Endothelial cell of umbilical vein (primary cell): ENCODE data around the gene PNKP. TPM values are rescaled to one million over a fixed set of nuclear protein-coding genes. Genes with fewer than 3 reads are reported as not detected.

Experiments used
- BruUV-seq: library from RNA; stranded (reverse); fragments of 400-500 nt; replicated peaks from 2 replicates; lab custom pipeline; 2021; lab: Mats Ljungman, UMichigan
- CTCF ChIA-PET: fragments of 300-600, 350-600 bp; sonication (Branson Sonifier 250); formaldehyde crosslinking; loops from one replicate; lab custom pipeline; 2021; ENCODE audit warnings: antibody characterized with exemption, inconsistent platforms; lab: Charles Lee
- POLR2A ChIA-PET: fragments of 300-600, 350-600 bp; sonication (Branson Sonifier 250); formaldehyde crosslinking; loops from one replicate; lab custom pipeline; 2021; ENCODE audit warnings: antibody characterized with exemption, inconsistent platforms; lab: Charles Lee
- DNase-seq: peaks from one replicate; pipeline ENCODE4 v3.0.0-alpha.2; 2011; ENCODE audit warnings: low read depth, low spot score
- FAIRE-seq: peaks from 2 replicates; lab custom pipeline; 2011; peaks lifted over from hg19 to GRCh38; lab: Jason Lieb, UNC
- H2AFZ ChIP-seq: 2 replicates; pipeline ENCODE4 v1.6.0; 2012; ENCODE audit warnings: low read depth, low read length, control low read depth, inconsistent platforms
- H3K27ac ChIP-seq: 2 replicates; pipeline ENCODE4 v1.5.1; 2011; ENCODE audit warnings: low read depth, mild to moderate bottlenecking, control low read depth, low read length, moderate library complexity; ENCODE audit not compliant: insufficient read depth
- H3K27me3 ChIP-seq, 2 experiments: 2 replicates each; pipeline versions ENCODE4 v1.6.0 to v1.6.1; 2011; ENCODE audit warnings: low read length in 2 of 2, mixed read lengths in 1 of 2; ENCODE audit not compliant: control insufficient read depth in 2 of 2, insufficient read depth in 2 of 2
- H3K36me3 ChIP-seq, 2 experiments: 2 replicates in 1 of 2; 3 replicates in 1 of 2; pipeline ENCODE4 v1.5.1; 2011; ENCODE audit warnings: low read length in 2 of 2, mild to moderate bottlenecking in 1 of 2, moderate library complexity in 1 of 2; ENCODE audit not compliant: control insufficient read depth in 2 of 2, insufficient read depth in 2 of 2; ENCODE audit errors: extremely low read depth in 1 of 2
- H3K4me1 ChIP-seq: 3 replicates; pipeline ENCODE4 v1.5.1; 2011; ENCODE audit warnings: mild to moderate bottlenecking, low read length; ENCODE audit not compliant: control insufficient read depth, insufficient read depth; ENCODE audit errors: extremely low read depth
- H3K4me2 ChIP-seq: 2 replicates; pipeline ENCODE4 v1.6.1; 2011; ENCODE audit warnings: low read length, control low read depth, mixed read lengths; ENCODE audit not compliant: insufficient read depth
- H3K4me3 ChIP-seq, 3 experiments: fragments of 200-600 bp in 1 of 3; sonication (generic), shearing (Covaris generic) in 1 of 3; replicated peaks in 1 of 3; 2 replicates each; pipeline ENCODE4 v1.5.1; 2011 to 2016; ENCODE audit warnings: control low read depth in 3 of 3, low read length in 3 of 3, mild to moderate bottlenecking in 2 of 3, inconsistent platforms in 1 of 3, low read depth in 1 of 3, moderate library complexity in 1 of 3; ENCODE audit not compliant: insufficient read depth in 1 of 3
- H3K79me2 ChIP-seq: 2 replicates; pipeline ENCODE4 v1.6.0; 2012; ENCODE audit warnings: low read length, inconsistent platforms; ENCODE audit not compliant: control insufficient read depth, insufficient read depth
- H3K9ac ChIP-seq: replicated peaks from 2 replicates; pipeline ENCODE3; 2011; ENCODE audit warnings: low read length, control low read depth; ENCODE audit not compliant: insufficient read depth; ENCODE audit errors: extremely low read depth
- H3K9me1 ChIP-seq: replicated peaks from 3 replicates; pipeline ENCODE4 v1.6.0; 2011; ENCODE audit warnings: mild to moderate bottlenecking, low read length; ENCODE audit not compliant: control insufficient read depth, insufficient read depth; ENCODE audit errors: extremely low read depth
- H3K9me3 ChIP-seq: replicated peaks from 2 replicates; pipeline ENCODE4 v1.5.1; 2012; ENCODE audit warnings: low read length, inconsistent platforms; ENCODE audit not compliant: control insufficient read depth, insufficient read depth
- H4K20me1 ChIP-seq: replicated peaks from 2 replicates; pipeline ENCODE3; 2011; ENCODE audit warnings: mild to moderate bottlenecking, low read length; ENCODE audit not compliant: control insufficient read depth, insufficient read depth; ENCODE audit errors: extremely low read depth
- CTCF ChIP-seq, 2 donors: IDR thresholded peaks; 1 replicate in 1 of 2; 2 replicates in 1 of 2; pipeline ENCODE4 v1.5.1; 2011; ENCODE audit warnings: low read length in 2 of 2, mild to moderate bottlenecking in 2 of 2, moderate library complexity in 2 of 2, control low read depth in 1 of 2, inconsistent platforms in 1 of 2, low read depth in 1 of 2; ENCODE audit not compliant: insufficient read depth in 1 of 2; ENCODE audit errors: extremely low read depth in 1 of 2
- EZH2 ChIP-seq: IDR thresholded peaks from 2 replicates; pipeline ENCODE4 v1.6.1; 2012; ENCODE audit warnings: borderline replicate concordance, low read depth, mild to moderate bottlenecking, moderate library complexity, low read length, inconsistent platforms; ENCODE audit not compliant: severe bottlenecking
- FOS ChIP-seq: IDR thresholded peaks from 2 replicates; pipeline ENCODE4 v1.6.1; 2011; ENCODE audit warnings: mild to moderate bottlenecking, low read length, moderate library complexity, borderline replicate concordance; ENCODE audit not compliant: insufficient read depth
- GATA2 ChIP-seq: IDR thresholded peaks from 2 replicates; pipeline ENCODE4 v1.7.0; 2011; ENCODE audit warnings: low read depth, mild to moderate bottlenecking, moderate library complexity, mixed read lengths, low read length; ENCODE audit not compliant: insufficient read length, insufficient read depth
- JUN ChIP-seq: IDR thresholded peaks from 2 replicates; pipeline ENCODE4 v1.6.1; 2011; ENCODE audit warnings: borderline replicate concordance, low read depth; ENCODE audit not compliant: insufficient read length, insufficient read depth
- MAX ChIP-seq: IDR thresholded peaks from 2 replicates; pipeline ENCODE4 v1.6.1; 2011; ENCODE audit not compliant: insufficient read depth, insufficient read length
- MYC ChIP-seq: IDR thresholded peaks from one replicate; pipeline ENCODE4 v1.6.1; 2011; ENCODE audit warnings: mild to moderate bottlenecking, low read depth, low read length
- POLR2A ChIP-seq: IDR thresholded peaks from 2 replicates; pipeline ENCODE4 v1.6.1; 2012; ENCODE audit warnings: low read depth, mild to moderate bottlenecking, control low read depth, low read length
- POLR2AphosphoS5 ChIP-seq: IDR thresholded peaks from 2 replicates; pipeline ENCODE4 v1.6.1; 2012; ENCODE audit warnings: low read depth, mild to moderate bottlenecking, control low read depth, low read length, moderate library complexity; ENCODE audit not compliant: insufficient read depth
- dilution Hi-C: fragments of 300-500 bp; cut with MboI; formaldehyde crosslinking; loops from one replicate; pipeline ENCODE4 v1.15.0; 2019; ENCODE audit warnings: low sequenced_read_pairs; ENCODE audit not compliant: extremely low pct_ligation_motif_present
- intact Hi-C: fragments of 100-400 bp; cut with micrococcal nuclease; formaldehyde crosslinking; loops from one replicate; pipeline ENCODE4 v1.10.0; 2022
- polyA plus RNA-seq, 4 experiments: library from polyadenylated mRNA; depleted of rRNA in 3 of 4; stranded (reverse) in 3 of 4; unstranded in 1 of 4; fragments of >200 nt; gene quantifications; 2 replicates each; pipeline versions ENCODE4 v1.2.1 to v1.2.3, GENCODE V29; 2011 to 2012; ENCODE audit warnings: missing spikeins in 1 of 4
- total RNA-seq: library from RNA; stranded (reverse); gene quantifications from 2 replicates; pipeline ENCODE4 v1.2.3, GENCODE V29; 2021

PNKP gene
- total and polyA plus RNA-seq, 2 donors (not counting 3 experiments of a cell fraction or from before 2014, with no cell fraction given): 39.4 to 112 TPM

GRCh38 chr19:49883094-49883493 is 15.7 kb upstream of the PNKP start:
- TF ChIP-seq GATA2 (no peak), JUN (no peak)
- intact Hi-C loops: no loop called here

GRCh38 chr19:49882643-49883042 is 15.3 kb upstream of the PNKP start:
- FAIRE-seq: no peak
- Histone ChIP-seq H3K9me3 (no peaks in the 10 kb centered on the region), H4K20me1 (no peaks in the 10 kb centered on the region), H3K36me3 (peaks cover 18 to 45% of the 10 kb centered on the region in 2 experiments), H3K79me2 (no peaks in the 10 kb centered on the region), H3K4me3 (no peak overlapping the region), H3K9ac (no peak overlapping the region), H3K27ac (no peak overlapping the region), H3K9me1 (no peaks in the 10 kb centered on the region), H3K4me1 (peaks cover 7% of the 10 kb centered on the region), H2AFZ (no peak overlapping the region), H3K27me3 (no peaks in the 10 kb centered on the region), H3K4me2 (no peak overlapping the region)
- POLR2A ChIA-PET: no interaction called here
- dilution Hi-C loops: no loop called here
- no peak for DNase-seq
- CTCF ChIA-PET: no interaction called here
- intact Hi-C loops: no loop called here
- no TSS peak for BruUV-seq
- TF ChIP-seq POLR2A: no peak
- TF ChIP-seq POLR2AphosphoS5: no peak
- no peak for TF ChIP-seq JUN
- no peak for TF ChIP-seq EZH2
- no peak for TF ChIP-seq GATA2
- no peak for TF ChIP-seq CTCF (IDR thresholded peaks at IDR 0.05; ENCODE audit: extremely low read depth in 1 of 2, insufficient read depth in 1 of 2, low read depth in 1 of 2, low read length in 2 of 2)
- no peak for TF ChIP-seq MAX
- no peak for TF ChIP-seq MYC
- no peak for TF ChIP-seq FOS

More at GRCh38 chr19:49883094-49883493, 15.7 kb upstream of the PNKP start:
- H3K9ac ChIP-seq: no peak overlapping the region
- no peak overlapping the region for H2AFZ ChIP-seq
- H3K79me2 ChIP-seq: no peaks in the 10 kb centered on the region
- dilution Hi-C loops: no loop called here
- POLR2A ChIA-PET: no interaction called here
- H3K4me2 ChIP-seq: no peak overlapping the region
- no peak overlapping the region for H3K27ac ChIP-seq
- no TSS peak for BruUV-seq
- FAIRE-seq (no peak), DNase-seq (no peak)
- H3K36me3 ChIP-seq: peaks cover 18 to 45% of the 10 kb centered on the region in 2 experiments
- H3K9me3 ChIP-seq: no peaks in the 10 kb centered on the region
- no peaks in the 10 kb centered on the region for H3K9me1 ChIP-seq
- peaks cover 7% of the 10 kb centered on the region for H3K4me1 ChIP-seq
- no peak overlapping the region for H3K4me3 ChIP-seq
- CTCF ChIA-PET: no interaction called here
- H3K27me3 ChIP-seq: no peaks in the 10 kb centered on the region
- H4K20me1 ChIP-seq: no peaks in the 10 kb centered on the region
